ENCODE data around the gene DAG1. TPM values are rescaled to one million over a fixed set of nuclear protein-coding genes. Genes with fewer than 3 reads are reported as not detected.

DAG1 gene
- total and polyA plus RNA-seq, 8 donors = 43.4 to 116 (median 54.5) TPM

- ATAC-seq (no peak), DNase-seq (no peak)
- TF ChIP-seq, protein P1, sequence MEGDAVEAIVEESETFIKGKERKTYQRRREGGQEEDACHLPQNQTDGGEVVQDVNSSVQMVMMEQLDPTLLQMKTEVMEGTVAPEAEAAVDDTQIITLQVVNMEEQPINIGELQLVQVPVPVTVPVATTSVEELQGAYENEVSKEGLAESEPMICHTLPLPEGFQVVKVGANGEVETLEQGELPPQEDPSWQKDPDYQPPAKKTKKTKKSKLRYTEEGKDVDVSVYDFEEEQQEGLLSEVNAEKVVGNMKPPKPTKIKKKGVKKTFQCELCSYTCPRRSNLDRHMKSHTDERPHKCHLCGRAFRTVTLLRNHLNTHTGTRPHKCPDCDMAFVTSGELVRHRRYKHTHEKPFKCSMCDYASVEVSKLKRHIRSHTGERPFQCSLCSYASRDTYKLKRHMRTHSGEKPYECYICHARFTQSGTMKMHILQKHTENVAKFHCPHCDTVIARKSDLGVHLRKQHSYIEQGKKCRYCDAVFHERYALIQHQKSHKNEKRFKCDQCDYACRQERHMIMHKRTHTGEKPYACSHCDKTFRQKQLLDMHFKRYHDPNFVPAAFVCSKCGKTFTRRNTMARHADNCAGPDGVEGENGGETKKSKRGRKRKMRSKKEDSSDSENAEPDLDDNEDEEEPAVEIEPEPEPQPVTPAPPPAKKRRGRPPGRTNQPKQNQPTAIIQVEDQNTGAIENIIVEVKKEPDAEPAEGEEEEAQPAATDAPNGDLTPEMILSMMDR (IDR thresholded peaks at IDR 0.05) = no peak
- intact Hi-C loops (cut with DNase I) = no loop called here
- Histone ChIP-seq H3K36me3 (peaks cover 0 to 23% of the 10 kb centered on the region in 2 donors), H3K9me3 (no peaks in the 10 kb centered on the region), H3K27me3 (no peaks in the 10 kb centered on the region), H3K4me3 (no peak overlapping the region), H3K27ac (no peak overlapping the region), H3K4me1 (peaks cover 0 to 6% of the 10 kb centered on the region in 2 donors)
Observed at GRCh38 chr3:49482766-49483165, 12.7 kb downstream of the DAG1 start.

DNA sequence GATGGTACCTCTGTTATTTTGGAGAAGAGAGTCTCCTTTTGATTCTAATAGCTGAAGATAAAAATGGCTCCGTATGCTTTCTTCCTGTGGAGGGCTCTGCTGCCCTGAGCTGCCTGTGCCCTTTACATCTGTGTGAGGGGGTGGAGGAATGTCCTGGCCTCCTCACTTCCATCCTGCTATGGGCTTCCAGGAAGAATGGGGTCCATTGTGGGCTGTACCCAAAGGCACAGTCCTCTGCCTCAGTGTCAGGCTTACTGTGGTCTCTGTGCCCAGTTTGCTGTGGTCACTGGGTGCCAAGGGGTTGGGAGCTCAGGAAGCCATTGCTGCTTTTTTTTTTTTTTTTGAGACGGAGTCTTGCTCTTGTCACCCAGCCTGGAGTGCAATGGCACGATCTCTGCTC is 14.4 kb downstream of the DAG1 start:
- ATAC-seq = no peak
- no peak overlapping the region for H3K4me3 ChIP-seq
- no peaks in the 10 kb centered on the region for H3K9me3 ChIP-seq
- intact Hi-C loops (cut with DNase I) = no loop called here
- no peak overlapping the region for H3K27ac ChIP-seq
- DNase-seq = no peak
- H3K36me3 ChIP-seq = peaks cover 0 to 19% of the 10 kb centered on the region in 2 donors
- H3K4me1 ChIP-seq = peaks cover 0 to 6% of the 10 kb centered on the region in 2 donors
- TF ChIP-seq, protein P1 (IDR thresholded peaks at IDR 0.05) = no peak
- no peaks in the 10 kb centered on the region for H3K27me3 ChIP-seq

DNA sequence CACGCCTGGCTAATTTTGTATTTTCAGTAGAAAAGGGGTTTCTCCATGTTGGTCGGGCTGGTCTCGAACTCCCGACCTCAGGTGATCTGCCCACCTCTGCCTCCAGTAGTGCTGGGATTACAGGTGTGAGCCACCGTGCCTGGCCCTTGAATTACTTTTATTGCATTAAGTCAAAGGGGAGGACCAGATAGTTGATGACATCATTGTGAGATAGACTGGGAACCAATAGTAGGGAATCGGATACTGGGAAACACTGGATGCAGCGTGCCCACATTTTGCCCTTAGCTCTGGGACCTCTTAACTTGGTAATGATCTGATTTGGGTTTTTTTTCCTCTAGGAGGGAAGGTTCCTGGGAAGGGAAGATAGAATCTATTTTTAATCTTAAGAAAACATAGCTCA is 19.2 kb downstream of the DAG1 start:
- ATAC-seq (no peak), DNase-seq (no peak)
- H3K27ac ChIP-seq = no peak overlapping the region
- H3K4me3 ChIP-seq = no peak overlapping the region
- peaks cover 0 to 6% of the 10 kb centered on the region in 2 donors for H3K4me1 ChIP-seq
- H3K27me3 ChIP-seq = no peaks in the 10 kb centered on the region
- no peaks in the 10 kb centered on the region for H3K9me3 ChIP-seq
- TF ChIP-seq, protein P1 (IDR thresholded peaks at IDR 0.05) = no peak
- intact Hi-C loops (cut with DNase I) = no loop called here
- H3K36me3 ChIP-seq = peaks cover 0 to 13% of the 10 kb centered on the region in 2 donors

DNA sequence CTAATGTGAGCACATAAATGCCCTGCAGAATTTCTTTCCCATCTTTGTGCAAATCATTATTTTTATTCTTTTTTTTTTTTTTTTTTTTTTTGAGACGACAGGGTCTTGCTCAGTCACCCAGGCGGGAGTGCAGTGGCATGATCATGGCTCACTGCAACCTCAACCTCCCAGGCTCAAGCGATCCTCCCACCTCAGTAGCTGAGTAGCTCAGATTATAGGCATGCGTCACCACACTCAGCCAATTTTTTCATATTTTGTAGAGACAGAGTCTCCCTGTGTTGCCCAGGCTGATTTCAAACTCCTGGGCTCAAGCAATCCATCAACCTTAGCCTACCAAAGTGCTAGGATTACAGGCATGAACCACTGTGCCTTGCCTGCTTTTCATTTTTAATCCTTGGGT is 22.9 kb downstream of the DAG1 start:
- DNase-seq = no peak
- no peak overlapping the region for H3K27ac ChIP-seq
- H3K27me3 ChIP-seq = no peaks in the 10 kb centered on the region
- H3K36me3 ChIP-seq = peaks cover 0 to 13% of the 10 kb centered on the region in 2 donors
- peaks cover 0 to 7% of the 10 kb centered on the region in 2 donors for H3K4me1 ChIP-seq
- ATAC-seq = no peak
- no peak overlapping the region for H3K4me3 ChIP-seq
- intact Hi-C loops (cut with DNase I) = no loop called here
- no peaks in the 10 kb centered on the region for H3K9me3 ChIP-seq
- TF ChIP-seq, protein P1 (IDR thresholded peaks at IDR 0.05) = no peak

DNA sequence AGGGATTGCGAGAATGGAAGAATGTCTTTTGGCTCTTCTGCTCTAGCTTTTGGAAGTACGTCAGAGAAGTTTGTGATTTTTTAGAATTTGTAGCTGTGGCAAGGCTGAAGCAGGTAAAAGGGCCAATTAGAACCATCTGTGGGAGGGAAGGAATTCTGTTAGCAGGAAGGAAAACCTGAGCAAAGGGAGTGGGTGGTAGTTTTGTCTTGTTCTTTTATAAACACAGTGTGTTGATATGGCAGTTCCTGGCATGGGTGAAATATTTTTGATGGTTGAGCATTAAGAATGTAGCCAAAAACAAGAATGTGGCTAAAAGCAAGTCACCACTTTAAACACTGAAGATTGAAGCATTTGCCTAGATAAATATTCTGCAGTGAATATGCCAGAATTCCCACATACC is 23.8 kb downstream of the DAG1 start:
- Histone ChIP-seq H3K36me3 (peaks cover 0 to 6% of the 10 kb centered on the region in 2 donors), H3K9me3 (no peaks in the 10 kb centered on the region), H3K4me1 (peaks cover 0 to 13% of the 10 kb centered on the region in 2 donors), H3K27ac (no peak overlapping the region), H3K27me3 (no peaks in the 10 kb centered on the region), H3K4me3 (no peak overlapping the region)
- intact Hi-C loops (cut with DNase I) = no loop called here
- TF ChIP-seq, protein P1 (IDR thresholded peaks at IDR 0.05) = no peak
- ATAC-seq (no peak), DNase-seq (no peak)

All from left lung (tissue), 10 donors.